Left renal cortex interstitium (tissue), 4 donors: ENCODE data around the gene AQP7. TPM values are rescaled to one million over a fixed set of nuclear protein-coding genes. Genes with fewer than 3 reads are reported as not detected.
A peak's percentile ranks its signal among the peaks of the same experiment; 100 is the strongest.
"Not testable (repeated sequence)": the region's sequence is repeated elsewhere in the genome, so short reads cannot be mapped to it uniquely, and the experiment has no call there.

Source experiments
- DNase-seq, 4 donors: peaks; one replicate each; pipeline ENCODE4 v3.0.0-alpha.2; 2013; ENCODE audit warnings: low read depth in 4 of 4, low spot score in 2 of 4, missing footprints in 1 of 4
- polyA plus RNA-seq, 4 donors: library from polyadenylated mRNA; unstranded; fragments of 120-200 nt; gene quantifications; one replicate each; pipeline ENCODE4 v1.2.1, GENCODE V29; 2013; ENCODE audit not compliant: insufficient read length in 4 of 4

AQP7 gene
- polyA plus RNA-seq, 4 donors: 12.8 to 35.7 (median 22.0) TPM

DNA sequence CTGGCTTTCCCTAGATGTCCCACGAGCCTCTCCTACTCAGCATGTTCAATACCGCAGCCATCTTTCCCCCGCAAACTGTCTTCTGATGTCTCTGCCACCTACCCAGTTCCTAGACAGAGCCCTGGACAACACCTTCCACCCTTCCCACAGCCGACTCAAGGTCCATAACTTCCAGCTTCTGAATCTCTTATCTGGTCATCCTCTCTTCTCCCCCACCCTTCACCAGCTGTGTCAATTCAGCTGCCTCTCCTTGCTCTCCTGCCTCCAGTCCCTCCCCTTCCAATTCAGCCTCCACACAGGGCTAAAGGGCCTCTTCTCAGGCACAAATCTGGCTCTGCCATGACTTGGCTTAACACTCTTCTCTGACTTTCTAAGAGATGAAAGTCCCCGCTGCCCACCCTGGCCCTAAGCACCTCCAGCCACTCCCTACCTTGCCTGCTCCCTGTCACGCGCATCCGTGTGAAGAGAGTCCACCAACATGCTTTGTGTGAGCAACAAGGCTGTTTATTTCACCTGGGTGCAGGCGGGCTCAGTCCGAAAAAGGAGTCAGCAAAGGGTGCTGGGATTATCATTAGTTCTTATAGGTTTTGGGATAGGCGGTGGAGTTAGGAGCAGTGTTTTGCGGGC lies 25.2 kb downstream of the AQP7 start:
- no peak for DNase-seq

DNA sequence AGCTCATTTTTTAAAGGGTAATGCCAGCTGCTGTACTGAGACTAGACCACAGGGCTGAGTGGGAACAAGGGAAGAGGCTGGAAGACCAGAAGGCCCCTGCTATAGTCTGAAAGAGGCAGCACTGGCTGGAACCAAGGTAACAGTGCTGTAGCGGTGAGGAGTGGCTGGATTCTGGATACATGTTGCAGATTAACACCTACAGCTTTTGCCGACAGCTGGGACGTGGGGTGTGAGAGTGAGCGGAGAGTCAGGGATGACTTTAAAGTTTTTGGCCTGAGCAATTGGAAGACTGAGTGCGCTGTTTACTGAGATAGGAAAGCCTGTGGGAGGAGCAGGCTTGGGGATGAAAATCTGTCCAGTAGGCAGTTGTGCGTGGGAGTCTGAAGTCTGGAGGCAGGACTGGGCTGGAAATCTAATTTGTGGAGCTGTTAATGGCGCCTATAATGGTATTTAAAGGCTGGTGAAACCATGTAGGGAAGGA lies 26.5 kb downstream of the AQP7 start:
- no peak for DNase-seq

DNA sequence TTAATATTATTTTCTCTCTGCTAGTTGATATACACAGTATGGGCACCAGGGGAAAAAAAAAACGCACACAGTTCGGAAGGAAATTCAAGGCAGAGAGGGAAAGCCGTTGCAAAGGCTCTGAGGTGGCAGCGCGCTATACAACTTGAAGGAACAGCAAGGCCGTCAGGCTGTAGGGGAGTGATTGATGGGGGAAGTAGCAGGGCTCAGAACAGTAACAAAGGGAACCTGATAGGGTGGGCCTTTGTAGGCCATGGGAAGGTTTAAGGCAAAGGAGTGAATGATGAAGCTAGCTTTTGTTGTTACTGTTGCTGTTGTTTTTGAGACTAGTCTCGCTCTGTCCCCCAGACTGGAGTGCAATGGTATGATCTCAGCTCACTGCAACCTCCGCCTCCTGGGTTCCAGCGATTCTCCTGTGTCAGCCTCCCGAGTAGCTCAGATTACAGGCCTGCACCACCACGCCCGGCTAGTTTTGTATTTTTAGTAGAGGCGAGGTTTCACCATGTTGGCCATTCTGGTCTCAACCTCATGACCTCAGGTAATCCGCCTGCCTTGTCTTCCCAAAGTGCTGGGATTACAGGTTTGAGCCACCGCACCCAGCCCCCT lies 27.0 kb downstream of the AQP7 start:
- DNase-seq: peak in 1 of 4 donors; percentile 40

DNA sequence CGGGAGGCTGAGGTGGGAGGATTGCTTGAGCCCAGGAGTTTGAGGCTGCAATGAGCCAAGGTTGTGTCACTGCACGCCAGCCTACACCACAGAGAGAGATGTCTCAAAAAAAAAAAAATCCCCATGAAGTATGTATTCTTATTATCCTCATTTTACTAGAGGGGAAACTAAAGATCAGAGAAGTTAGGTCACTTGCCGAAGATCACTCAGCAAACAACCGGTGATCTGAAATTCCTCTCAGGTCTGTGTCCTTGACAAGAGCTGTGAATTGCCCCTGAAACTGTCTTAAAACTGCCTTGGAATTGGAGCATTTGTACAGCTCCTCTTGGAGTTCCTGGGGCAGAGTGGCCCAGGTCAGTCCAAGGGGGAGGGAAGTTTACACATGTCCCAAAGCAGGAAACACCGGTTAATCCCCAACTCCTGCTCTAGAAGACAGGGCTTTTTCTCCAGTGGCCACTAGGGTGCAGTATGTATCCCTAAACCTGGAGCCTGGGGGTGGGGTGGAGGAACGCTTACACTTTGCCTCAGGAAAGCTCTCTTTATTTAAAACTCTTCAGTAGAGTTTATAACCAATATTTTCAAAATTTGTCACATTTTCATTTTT lies 27.6 kb downstream of the AQP7 start:
- DNase-seq: peak in 3 of 4 donors; percentile 55 to 80 (median 65)

DNA sequence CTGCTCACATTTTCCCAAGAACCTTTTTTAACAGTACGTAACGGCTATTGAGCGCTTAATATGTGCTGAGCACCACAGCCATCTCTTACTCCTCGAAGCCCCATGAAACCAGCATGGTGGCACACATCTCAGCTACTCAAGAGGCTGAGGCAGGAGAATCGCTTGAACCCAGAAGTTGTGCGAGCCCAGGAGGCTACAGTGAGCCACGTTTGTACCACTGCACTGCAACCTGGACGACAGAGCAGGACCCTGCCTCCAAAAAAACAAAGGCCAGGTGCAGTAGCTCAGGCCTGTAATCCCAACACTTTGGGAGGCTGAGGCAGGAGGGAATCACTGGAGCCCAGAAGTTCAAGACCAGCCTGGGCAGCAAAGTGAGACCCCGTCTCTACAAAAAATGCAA lies 28.2 kb downstream of the AQP7 start:
- DNase-seq: no peak

DNA sequence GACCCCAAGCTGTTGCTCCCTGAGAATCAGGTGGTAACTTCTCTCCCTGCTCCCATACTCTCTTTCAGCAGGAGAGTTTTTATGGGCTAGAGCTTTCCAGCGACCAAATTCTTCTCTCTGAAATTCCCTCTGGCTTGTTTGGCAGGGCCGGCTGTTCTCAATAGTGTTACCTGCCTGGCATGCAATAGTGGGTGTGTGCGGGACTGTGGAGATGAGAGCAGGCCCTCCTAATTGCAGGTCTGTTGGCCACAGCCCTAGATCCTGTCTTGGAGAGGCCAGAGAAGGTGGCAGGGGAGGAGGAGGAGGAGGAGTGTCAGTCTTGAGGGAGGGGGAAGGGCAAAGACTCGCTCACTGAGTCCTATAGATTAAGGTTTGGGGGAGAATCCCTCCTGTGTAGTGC lies 29.5 kb downstream of the AQP7 start:
- no peak for DNase-seq

DNA sequence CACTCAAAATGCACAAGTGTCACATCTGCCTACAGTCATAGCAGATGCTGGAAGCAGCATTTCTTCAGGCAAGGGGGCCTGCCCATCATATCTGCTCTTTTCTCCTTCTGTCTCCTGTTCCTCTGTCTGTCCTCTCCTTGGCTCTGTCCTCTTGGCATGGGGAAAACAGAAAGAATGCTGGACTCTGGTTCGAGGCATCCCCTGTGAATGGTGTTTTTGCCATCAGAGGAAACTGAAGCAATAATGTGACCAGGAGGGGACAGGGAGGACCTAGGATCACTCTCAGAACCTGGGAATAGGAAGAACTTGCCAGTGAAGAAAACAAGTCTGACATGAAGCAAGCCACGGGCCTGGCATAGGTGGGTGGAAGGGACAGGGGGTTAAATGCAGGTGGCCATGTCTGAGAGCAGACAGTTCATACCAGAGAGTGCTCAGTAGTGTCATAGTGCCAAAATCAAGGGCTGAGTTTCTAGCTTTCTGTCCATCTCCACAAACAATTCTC lies 35.3 kb downstream of the AQP7 start:
- DNase-seq: no peak

DNA sequence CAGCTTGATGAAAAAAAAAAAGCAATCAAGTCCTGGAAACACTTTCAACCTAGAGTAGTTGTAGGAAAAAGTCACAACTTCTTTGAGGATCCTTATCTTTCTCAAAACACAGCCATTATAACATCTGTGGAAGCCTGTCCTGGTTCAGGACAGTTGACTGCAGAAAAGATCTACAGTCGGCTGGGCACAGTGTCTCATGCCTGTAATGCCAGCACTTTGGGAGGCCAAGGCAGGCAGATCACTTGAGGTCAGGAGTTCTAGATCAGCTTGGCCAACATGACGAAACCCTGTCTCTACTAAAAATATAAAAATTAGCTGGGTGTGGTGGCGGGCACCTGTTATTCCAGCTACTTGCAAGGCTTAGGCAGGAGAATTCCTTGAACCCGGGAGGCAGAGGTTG lies 37.6 kb downstream of the AQP7 start:
- DNase-seq: not testable (repeated sequence)

DNA sequence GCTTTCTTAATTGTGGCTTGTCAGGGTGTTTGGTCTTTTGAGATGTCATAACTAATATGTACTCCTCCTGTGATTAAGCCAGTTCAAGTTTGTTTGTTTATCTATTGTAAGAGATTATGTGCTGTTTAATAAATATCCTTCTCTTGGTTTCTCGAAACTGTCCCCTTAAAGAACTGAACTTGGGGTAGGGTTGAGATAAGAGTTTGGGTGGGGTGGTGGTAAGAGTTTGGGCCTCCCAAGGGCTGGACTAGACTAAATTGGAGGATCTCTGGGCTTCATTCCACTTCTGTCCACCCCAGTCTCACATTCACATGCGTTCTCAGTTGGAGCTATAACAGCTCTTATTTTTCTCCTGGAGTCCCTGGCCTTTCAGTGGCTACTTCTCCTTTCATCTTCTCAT lies 38.2 kb downstream of the AQP7 start:
- DNase-seq: no peak

DNA sequence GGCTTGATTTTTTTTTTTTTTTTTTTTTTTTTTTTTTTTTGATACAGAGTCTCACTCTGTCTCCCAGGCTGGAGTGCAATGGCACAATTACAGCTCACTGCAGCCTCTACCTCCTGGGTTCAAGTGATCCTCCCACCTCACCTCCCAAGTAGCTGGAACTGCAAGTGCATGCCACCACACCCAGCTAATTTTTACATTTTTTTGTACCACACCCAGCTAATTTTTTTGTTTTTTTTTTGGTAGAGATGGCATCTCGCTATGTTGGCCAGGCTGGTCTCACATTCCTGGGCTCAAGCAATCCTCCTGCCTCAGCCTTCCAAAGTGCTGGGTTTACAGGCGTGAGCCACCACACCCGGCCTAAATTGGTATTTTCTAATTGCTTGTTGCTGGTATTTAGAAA lies 43.7 kb downstream of the AQP7 start:
- DNase-seq: not testable (repeated sequence)

DNA sequence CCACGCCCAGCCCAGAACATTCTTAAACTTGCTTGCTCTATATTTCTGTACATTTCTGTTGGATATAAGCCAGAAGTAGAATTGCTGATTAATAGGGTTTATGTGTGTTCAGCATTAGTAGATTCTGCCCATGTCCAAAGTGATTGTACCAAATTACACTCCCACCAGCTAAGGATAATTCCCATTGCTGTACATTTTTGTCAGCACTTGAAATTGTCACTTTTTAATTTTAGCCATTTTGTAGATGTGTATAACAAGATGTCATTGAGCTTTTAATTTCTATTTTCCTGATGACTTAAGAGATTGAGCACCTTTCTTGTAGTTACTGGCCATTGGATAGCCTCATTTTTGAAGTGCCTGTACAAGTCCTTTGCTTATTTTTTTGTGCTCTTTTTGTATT lies 46.4 kb downstream of the AQP7 start:
- DNase-seq: no peak

DNA sequence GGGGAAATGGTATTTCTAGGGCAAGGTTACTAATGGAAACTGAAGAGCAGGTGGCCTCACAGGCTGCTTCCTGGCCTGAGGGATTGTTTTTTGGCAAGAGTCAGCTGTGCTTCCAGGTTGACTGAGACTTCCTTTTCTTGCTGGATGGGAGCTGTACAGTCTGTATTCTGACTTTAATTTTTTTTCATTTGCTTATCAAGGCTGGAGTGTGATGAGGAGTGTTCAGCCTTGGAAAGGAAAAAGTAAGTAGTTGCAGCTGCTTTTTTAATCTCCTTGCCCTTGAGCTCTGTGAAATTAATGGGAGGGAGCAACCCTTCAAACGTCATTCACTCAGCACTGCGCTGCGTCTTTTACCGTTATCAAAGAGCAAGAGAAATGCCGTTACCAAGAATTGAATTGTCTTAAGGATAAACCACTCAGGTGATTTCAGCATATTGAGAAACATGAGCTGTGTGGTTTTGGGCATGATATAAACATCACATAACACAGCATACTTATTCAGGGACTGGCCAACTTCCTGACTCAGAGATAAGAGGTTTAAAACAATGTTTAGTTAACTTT lies 47.6 kb downstream of the AQP7 start:
- DNase-seq: no peak

DNA sequence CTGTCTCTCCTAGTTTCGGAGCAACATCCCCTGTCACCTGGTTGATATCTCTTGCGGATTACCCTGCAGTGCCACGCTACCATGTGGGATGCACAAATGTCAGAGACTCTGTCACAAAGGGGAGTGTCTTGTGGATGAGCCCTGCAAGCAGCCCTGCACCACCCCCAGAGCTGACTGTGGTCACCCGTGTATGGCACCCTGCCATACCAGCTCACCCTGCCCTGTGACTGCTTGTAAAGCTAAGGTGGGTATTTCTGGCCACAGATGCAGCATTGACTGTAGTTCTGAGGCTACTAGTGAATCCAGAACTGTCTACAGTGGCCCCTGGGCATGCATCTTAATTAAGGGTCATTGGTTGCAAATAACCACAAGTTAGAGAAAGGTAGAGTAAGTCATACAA lies 50.8 kb downstream of the AQP7 start:
- DNase-seq: no peak

DNA sequence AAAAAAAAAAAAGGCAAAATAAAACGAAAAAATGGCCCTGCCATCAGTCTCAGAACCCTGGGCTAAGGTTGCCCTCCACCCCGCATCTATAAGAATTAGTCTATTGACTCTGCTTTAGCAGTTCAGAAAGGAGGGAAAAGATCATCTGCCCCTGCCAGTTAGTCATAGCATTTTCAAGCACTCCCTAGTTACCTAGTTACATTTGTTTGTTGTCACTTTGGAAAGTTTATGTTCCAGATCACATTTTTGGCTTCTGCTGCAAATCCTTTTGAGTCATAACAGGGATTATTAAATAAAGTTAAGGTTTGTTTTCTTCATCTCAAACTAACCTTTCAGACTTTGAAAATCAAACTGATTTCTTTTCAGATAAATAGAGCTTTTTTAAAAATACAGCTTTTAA lies 52.1 kb downstream of the AQP7 start:
- DNase-seq: no peak

DNA sequence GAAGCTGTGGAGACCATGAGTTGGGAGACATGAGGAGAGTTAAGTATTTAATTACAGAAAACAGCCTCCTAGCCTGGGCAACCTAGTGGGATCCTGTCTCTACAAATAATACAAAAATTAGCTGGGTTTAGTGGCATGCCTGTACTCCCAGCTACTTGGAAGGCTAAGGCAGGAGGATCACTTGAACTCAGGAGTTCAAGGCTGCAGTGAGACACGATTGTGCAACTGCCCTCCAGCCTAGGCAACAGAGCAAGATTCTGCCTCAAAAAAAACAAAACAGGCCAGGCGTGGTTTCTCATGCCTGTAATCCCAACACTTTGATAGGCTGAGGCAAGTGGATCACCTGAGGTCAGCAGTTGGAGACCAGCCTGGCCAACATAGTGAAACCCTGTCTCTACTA lies 52.6 kb downstream of the AQP7 start:
- no peak for DNase-seq

DNA sequence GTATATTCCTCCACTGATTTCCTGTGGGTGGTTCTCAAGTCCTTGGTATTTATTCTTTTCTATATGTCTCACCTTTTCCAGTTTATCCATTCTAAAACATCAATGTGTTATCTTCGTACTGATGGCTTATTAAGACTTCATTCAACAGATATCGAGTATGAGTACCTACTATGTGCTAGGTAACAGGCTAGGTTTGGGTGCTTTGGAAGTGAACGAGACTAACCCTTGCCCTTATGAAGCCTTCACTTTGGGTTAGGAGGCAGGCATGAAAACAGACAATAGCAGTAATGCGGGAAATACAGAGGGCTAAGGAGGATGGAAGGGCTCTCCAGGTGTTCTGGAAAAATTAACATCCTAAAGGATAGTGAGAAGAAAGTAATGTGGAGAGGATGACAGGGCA lies 53.4 kb downstream of the AQP7 start:
- no peak for DNase-seq

DNA sequence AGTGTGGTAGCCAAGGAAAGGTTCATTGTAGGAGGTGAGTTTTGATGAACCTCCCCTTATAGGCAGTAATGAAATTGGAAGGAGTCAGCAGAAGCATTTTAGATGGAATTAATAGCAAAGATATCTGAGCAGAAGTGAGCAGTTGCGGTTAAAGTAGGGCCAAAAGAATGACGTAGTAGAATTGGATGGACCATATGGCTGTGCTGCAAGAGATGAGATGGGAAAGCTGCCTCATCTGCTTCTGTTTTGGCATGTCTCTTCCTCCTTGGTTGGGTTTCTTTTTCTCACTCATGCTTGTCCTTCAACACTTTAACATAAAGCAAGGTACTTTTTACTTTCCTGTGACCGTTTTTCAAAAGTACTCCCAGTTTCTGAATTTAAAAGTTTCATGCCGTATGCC lies 55.8 kb downstream of the AQP7 start:
- no peak for DNase-seq

DNA sequence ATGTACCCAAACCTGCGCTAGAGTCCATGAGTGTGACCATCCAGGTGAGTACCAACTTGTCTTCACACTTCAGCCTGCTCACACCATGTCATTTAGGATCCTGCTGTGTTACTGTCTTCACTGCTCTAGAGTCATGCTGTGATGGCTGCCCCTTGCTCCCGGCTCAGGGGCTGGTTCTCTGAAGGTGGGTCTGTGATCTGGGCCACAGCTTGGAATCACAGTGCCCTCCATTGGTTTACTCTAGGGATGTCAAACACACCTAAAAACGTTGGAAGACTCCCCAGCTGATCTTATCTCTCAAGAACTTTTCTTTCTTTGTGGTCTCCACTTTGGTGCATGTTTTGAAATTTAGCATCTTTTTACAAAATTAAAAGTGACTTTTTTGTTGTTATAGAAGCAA lies 58.2 kb downstream of the AQP7 start:
- no peak for DNase-seq

DNA sequence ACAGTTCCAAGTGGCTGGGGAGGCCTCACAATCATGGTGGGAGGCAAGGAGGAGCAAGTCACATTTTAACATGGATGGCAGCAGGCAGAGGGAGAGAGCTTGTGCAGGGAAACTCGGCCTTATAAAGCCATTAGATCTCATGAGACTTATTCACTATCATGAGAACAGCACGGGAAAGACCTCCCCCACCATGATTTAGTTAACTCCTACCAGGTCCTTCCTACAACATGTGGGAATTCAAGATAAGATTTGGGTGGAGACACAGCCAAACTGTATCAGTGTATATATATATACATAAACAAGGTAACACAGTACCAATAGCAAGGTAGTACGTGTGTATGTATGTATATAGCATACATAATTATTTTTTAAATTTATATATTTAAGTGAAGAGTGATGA lies 61.2 kb downstream of the AQP7 start:
- no peak for DNase-seq

DNA sequence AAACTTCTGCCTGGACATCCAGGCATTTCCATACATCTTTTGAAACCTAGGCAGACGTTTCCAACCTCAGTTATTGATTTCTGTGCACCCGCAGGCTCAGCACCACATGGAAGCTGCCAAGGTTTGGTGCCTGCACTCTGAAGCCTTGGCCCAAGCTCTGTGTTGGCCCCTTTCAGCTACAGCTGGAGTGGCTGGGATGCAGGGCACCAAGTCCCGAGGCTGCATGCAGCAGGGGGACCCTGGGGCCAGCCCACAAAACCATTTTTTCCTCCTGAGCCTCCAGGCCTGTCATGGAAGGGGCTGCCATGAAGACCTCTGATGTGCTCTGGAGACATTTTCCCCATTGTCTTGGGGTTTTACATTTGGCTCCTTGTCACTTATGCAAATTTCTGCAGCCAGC lies 62.2 kb downstream of the AQP7 start:
- no peak for DNase-seq
